SK-N-MC (cell line): ENCODE data around the gene CYP26C1.

ENCODE experiments used
- DNase-seq: peaks from one replicate; pipeline ENCODE4 v3.0.0-alpha.2; 2011; ENCODE audit warnings: low read depth, low spot score
- H3K27ac ChIP-seq: fragments of 200-600 bp; sonication (generic); 2 replicates; pipeline ENCODE4 v1.5.1; 2016; ENCODE audit warnings: mixed run types
- H3K36me3 ChIP-seq: fragments of 200-600 bp; sonication (generic); 2 replicates; pipeline ENCODE4 v1.6.1; 2017; ENCODE audit warnings: antibody characterized with exemption, low read length, mixed read lengths; ENCODE audit not compliant: insufficient read depth
- H3K4me3 ChIP-seq: fragments of 200-600 bp; sonication (generic); 2 replicates; pipeline ENCODE4 v1.5.1; 2016
- H3K9ac ChIP-seq: fragments of 200-600 bp; sonication (generic); 2 replicates; pipeline ENCODE4 v1.8.0; 2017; ENCODE audit warnings: mixed run types, mixed read lengths; ENCODE audit not compliant: insufficient read length
- H3K9me3 ChIP-seq: fragments of 200-600 bp; sonication (generic); 2 replicates; pipeline ENCODE4 v1.6.1; 2017; ENCODE audit warnings: low read depth, mild to moderate bottlenecking, antibody characterized with exemption, low read length, moderate library complexity, mixed read lengths
- EZH2 ChIP-seq: fragments of 200-600 bp; sonication (generic); IDR thresholded peaks from one replicate; pipeline ENCODE4 v1.6.1; 2017; ENCODE audit warnings: antibody characterized with exemption
- FOXP2 ChIP-seq: optimal IDR thresholded peaks from 2 replicates; pipeline ENCODE3; 2011; ENCODE audit warnings: mild to moderate bottlenecking, moderate library complexity; ENCODE audit not compliant: insufficient read depth; ENCODE audit errors: extremely low read length, control extremely low read depth
- POLR2AphosphoS5 ChIP-seq: IDR thresholded peaks from 2 replicates; pipeline ENCODE4 v1.6.1; 2012; ENCODE audit warnings: mild to moderate bottlenecking, low read depth, low read length, borderline replicate concordance

Gene CYP26C1

GRCh38 chr10:93063144-93063976 lies 2.8 kb downstream of the CYP26C1 start:
- Histone ChIP-seq H3K36me3 (no peaks in the 10 kb centered on the region), H3K9ac (no peak overlapping the region), H3K4me3 (no peak overlapping the region), H3K27ac (no peak overlapping the region), H3K9me3 (no peaks in the 10 kb centered on the region)
- no peak for TF ChIP-seq FOXP2
- TF ChIP-seq EZH2 = no peak
- TF ChIP-seq POLR2AphosphoS5 = no peak
- DNase-seq = no peak

GRCh38 chr10:93063977-93064660 lies 3.5 kb downstream of the CYP26C1 start:
- Histone ChIP-seq H3K9me3 (no peaks in the 10 kb centered on the region), H3K36me3 (no peaks in the 10 kb centered on the region), H3K4me3 (no peak overlapping the region), H3K27ac (no peak overlapping the region), H3K9ac (no peak overlapping the region)
- TF ChIP-seq EZH2 = no peak
- DNase-seq = no peak

GRCh38 chr10:93064874-93065660 lies 4.5 kb downstream of the CYP26C1 start:
- H3K27ac ChIP-seq = no peak overlapping the region
- no peaks in the 10 kb centered on the region for H3K9me3 ChIP-seq
- TF ChIP-seq POLR2AphosphoS5 (no peak), EZH2 (no peak), FOXP2 (no peak)
- H3K4me3 ChIP-seq = no peak overlapping the region
- H3K9ac ChIP-seq = no peak overlapping the region
- DNase-seq = no peak
- H3K36me3 ChIP-seq = no peaks in the 10 kb centered on the region

- Histone ChIP-seq H3K27ac (no peak overlapping the region), H3K36me3 (no peaks in the 10 kb centered on the region), H3K9ac (no peak overlapping the region), H3K9me3 (no peaks in the 10 kb centered on the region), H3K4me3 (no peak overlapping the region)
- DNase-seq = no peak
- TF ChIP-seq FOXP2 = no peak
- no peak for TF ChIP-seq EZH2
- no peak for TF ChIP-seq POLR2AphosphoS5
These were observed 5.3 kb downstream of the CYP26C1 start for GRCh38 chr10:93065675-93066543.

GRCh38 chr10:93066544-93066913 lies 5.9 kb downstream of the CYP26C1 start:
- no peaks in the 10 kb centered on the region for H3K9me3 ChIP-seq
- no peak overlapping the region for H3K4me3 ChIP-seq
- no peak for TF ChIP-seq EZH2
- no peak for TF ChIP-seq POLR2AphosphoS5
- no peak for TF ChIP-seq FOXP2
- no peaks in the 10 kb centered on the region for H3K36me3 ChIP-seq
- H3K27ac ChIP-seq = no peak overlapping the region
- H3K9ac ChIP-seq = no peak overlapping the region
- no peak for DNase-seq

GRCh38 chr10:93067443-93068365 lies 7.1 kb downstream of the CYP26C1 start:
- TF ChIP-seq FOXP2 = no peak
- TF ChIP-seq EZH2 = no peak
- TF ChIP-seq POLR2AphosphoS5 = no peak
- Histone ChIP-seq H3K36me3 (no peaks in the 10 kb centered on the region), H3K9me3 (no peaks in the 10 kb centered on the region), H3K27ac (no peak overlapping the region), H3K9ac (no peak overlapping the region), H3K4me3 (no peak overlapping the region)
- no peak for DNase-seq
